ENCODE data around the gene MAZ. TPM values are rescaled to one million over a fixed set of nuclear protein-coding genes. Genes with fewer than 3 reads are reported as not detected.
A peak's percentile ranks its signal among the peaks of the same experiment; 100 is the strongest.

The MAZ gene
- total and polyA plus RNA-seq, 2 experiments from 2014 or later: 186 to 310 TPM

GRCh38 chr16:29849505-29849904 lies 43.2 kb downstream of the MAZ start:
- DNase-seq (ENCODE audit: low read depth in 1 of 2, low spot score in 1 of 2): peak in 1 of 2 donors; percentile 68
- H3K4me1 ChIP-seq (ENCODE audit: low read depth): peaks cover 9% of the 10 kb centered on the region
- TF ChIP-seq CTCF (IDR thresholded peaks at IDR 0.05; ENCODE audit: low read depth, low read length): no peak

GRCh38 chr16:29850998-29851397 lies 44.7 kb downstream of the MAZ start:
- Histone ChIP-seq H3K36me3 (no peaks in the 10 kb centered on the region), H3K4me3 (no peak overlapping the region), H3K4me1 (ENCODE audit: low read depth) (peaks cover 16% of the 10 kb centered on the region), H3K27me3 (no peaks in the 10 kb centered on the region), H3K27ac (no peak overlapping the region), H3K9me3 (ENCODE audit: low read depth) (no peaks in the 10 kb centered on the region)
- DNase-seq (ENCODE audit: low read depth in 1 of 2, low spot score in 1 of 2): no peak
- no peak for TF ChIP-seq CTCF (IDR thresholded peaks at IDR 0.05; ENCODE audit: low read depth, low read length)

More at GRCh38 chr16:29849505-29849904, 43.2 kb downstream of the MAZ start:
- no peak overlapping the region for H3K4me3 ChIP-seq
- peak overlapping the region; percentile 80 for H3K27ac ChIP-seq
- no peaks in the 10 kb centered on the region for H3K27me3 ChIP-seq
- H3K9me3 ChIP-seq (ENCODE audit: low read depth): no peaks in the 10 kb centered on the region
- H3K36me3 ChIP-seq: no peaks in the 10 kb centered on the region

GRCh38 chr16:29852654-29853053 lies 46.3 kb downstream of the MAZ start:
- TF ChIP-seq CTCF (IDR thresholded peaks at IDR 0.05; ENCODE audit: low read depth, low read length): no peak
- H3K27me3 ChIP-seq: no peaks in the 10 kb centered on the region
- peaks cover 19% of the 10 kb centered on the region for H3K4me1 ChIP-seq (ENCODE audit: low read depth)
- peak in 1 of 2 donors; percentile 90 for DNase-seq (ENCODE audit: low read depth in 1 of 2, low spot score in 1 of 2)
- H3K9me3 ChIP-seq (ENCODE audit: low read depth): no peaks in the 10 kb centered on the region
- H3K36me3 ChIP-seq: no peaks in the 10 kb centered on the region
- no peak overlapping the region for H3K27ac ChIP-seq
- no peak overlapping the region for H3K4me3 ChIP-seq

- Histone ChIP-seq H3K27ac (peak overlapping the region; percentile 75), H3K9me3 (ENCODE audit: low read depth) (no peaks in the 10 kb centered on the region), H3K4me3 (no peak overlapping the region), H3K36me3 (peaks cover 5% of the 10 kb centered on the region), H3K27me3 (no peaks in the 10 kb centered on the region), H3K4me1 (ENCODE audit: low read depth) (peaks cover 13% of the 10 kb centered on the region)
- DNase-seq (ENCODE audit: low read depth in 1 of 2, low spot score in 1 of 2): no peak
- no peak for TF ChIP-seq CTCF (IDR thresholded peaks at IDR 0.05; ENCODE audit: low read depth, low read length)
Measured at GRCh38 chr16:29854520-29855100, 48.3 kb downstream of the MAZ start.

- TF ChIP-seq CTCF (IDR thresholded peaks at IDR 0.05; ENCODE audit: low read depth, low read length): no peak
- H3K4me1 ChIP-seq (ENCODE audit: low read depth): peaks cover 10% of the 10 kb centered on the region
- H3K27ac ChIP-seq: no peak overlapping the region
- no peak overlapping the region for H3K4me3 ChIP-seq
- DNase-seq (ENCODE audit: low read depth in 1 of 2, low spot score in 1 of 2): peak in 1 of 2 donors; percentile 72
- H3K9me3 ChIP-seq (ENCODE audit: low read depth): no peaks in the 10 kb centered on the region
- no peaks in the 10 kb centered on the region for H3K27me3 ChIP-seq
- H3K36me3 ChIP-seq: peaks cover 5% of the 10 kb centered on the region
Measured at GRCh38 chr16:29857133-29857760, 50.9 kb downstream of the MAZ start.

All from cardiac muscle cell (in vitro differentiated cells and primary cell).